Globus pallidus (tissue), 1 donor: ENCODE data around the gene TP53.

ENCODE experiments used
- DNase-seq: peaks from one replicate; pipeline ENCODE4 v3.0.0-alpha.2; 2015; ENCODE audit warnings: low spot score

TP53 gene

DNA sequence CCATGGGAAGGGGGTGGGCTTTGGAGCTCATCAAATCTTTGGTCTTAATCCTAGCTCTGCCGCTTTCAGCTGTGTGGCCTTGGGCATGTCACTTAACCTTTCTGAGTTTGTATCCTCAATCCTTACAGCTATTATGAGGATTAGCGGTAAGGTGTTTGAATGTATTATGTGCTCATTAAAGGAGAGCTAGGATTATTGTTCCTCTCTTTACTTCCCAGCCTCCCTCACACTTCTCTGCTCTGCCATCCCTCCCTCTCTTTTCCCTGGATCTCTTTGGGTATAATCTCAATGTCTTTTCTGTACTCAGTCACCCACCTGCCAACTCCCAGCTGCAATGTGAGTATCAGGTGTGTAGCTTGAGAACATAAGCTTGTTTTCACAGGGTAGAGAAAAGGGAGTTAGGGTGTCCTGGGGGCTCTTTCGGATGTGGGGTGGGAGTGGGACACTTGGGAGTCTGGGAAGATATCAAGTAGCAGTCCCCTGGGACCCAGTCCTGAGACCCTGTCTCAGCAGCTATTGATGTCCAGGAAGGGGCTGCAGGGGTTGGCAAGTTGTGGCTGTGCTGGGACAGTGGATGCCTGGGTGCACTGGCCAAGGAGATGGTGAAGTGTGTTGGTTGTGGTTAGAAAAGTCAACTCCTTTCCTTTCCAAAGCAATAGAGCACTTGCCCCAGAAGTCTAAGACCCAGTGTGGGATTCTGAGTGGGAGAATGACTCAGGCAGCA, 19.5 kb upstream of the TP53 start:
- no peak for DNase-seq

DNA sequence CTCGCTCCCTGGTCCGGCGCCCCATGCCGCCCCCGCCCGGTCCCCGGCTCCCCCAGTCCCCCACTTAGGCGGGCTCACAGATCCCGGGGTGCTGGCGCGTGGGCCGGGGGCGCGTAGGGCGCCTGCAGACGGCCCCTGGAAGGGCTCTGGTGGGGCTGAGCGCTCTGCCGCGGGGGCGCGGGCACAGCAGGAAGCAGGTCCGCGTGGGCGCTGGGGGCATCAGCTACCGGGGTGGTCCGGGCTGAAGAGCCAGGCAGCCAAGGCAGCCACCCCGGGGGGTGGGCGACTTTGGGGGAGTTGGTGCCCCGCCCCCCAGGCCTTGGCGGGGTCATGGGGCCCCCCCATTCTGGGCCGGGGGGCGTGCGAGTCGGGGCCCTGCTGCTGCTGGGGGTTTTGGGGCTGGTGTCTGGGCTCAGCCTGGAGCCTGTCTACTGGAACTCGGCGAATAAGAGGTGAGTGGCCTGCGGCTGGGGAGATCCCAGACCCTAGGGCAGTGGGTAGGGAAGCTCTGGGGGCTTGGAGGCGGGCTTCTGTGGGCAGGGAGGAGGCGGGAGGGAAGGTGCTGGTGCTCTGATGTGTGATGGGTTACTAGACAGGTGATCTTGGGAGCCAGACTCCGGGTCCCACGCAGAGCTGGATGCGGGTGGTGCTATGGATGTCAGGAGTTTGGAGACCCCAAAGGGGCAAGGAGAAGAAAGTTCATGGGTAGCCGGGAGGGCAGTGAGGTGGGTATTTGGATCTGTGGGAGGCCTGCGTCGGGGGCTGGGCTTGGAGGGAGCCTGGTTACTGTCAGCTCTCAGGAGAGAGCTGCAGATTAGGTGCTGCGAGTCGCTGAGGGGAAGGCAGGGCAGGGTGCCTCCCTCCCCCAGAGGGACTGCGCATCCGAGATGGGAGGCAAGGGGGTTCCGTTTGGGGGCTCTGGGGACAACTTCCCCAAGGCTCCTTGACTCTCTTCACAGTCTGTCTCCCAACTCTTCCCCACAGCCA, 18.3 kb upstream of the TP53 start:
- no peak for DNase-seq

DNA sequence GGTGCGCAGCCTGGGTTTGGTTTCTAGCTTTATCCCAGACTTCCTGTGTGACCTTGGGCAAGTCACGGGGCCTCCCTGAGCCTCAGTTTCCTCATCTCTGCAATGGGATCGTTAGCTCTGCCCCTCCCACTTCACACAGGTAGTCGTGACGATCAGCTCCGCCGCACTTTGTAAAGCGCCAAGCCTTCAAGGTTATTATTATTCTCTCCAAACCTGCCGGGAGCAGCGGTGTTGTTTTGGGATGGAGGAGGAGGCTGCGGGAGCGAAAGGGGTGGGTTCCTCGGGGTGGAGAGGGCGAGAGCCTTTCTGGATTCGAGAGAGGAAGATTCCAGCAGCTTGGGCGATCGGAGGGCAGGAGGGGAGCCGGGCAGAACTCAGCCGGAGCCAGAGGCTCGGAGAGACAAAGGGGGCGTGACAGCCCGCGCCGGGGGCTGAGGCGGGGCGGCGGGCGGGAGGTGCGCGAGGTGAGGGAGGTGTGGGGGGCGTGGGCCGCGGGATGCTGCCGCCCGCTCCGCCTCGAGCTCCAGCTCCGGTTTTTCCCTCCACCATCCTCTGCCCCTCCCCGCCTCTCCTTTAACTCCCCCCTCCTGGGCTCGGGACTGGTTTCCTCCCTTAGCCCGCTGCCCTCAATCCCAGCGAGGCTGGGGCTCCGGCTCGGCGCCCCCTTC, 17.4 kb upstream of the TP53 start, which contains the start of gene EFNB3:
EFNB3 (plus strand) TSS at position 602 of the 668 bp plus-strand sequence. CDS start 397 bp downstream, outside the sequence.
- no peak for DNase-seq

GRCh38 chr17:7703584-7704479, 16.5 kb upstream of the TP53 start:
- DNase-seq = no peak

GRCh38 chr17:7702776-7703175, 15.5 kb upstream of the TP53 start:
- no peak for DNase-seq

DNA sequence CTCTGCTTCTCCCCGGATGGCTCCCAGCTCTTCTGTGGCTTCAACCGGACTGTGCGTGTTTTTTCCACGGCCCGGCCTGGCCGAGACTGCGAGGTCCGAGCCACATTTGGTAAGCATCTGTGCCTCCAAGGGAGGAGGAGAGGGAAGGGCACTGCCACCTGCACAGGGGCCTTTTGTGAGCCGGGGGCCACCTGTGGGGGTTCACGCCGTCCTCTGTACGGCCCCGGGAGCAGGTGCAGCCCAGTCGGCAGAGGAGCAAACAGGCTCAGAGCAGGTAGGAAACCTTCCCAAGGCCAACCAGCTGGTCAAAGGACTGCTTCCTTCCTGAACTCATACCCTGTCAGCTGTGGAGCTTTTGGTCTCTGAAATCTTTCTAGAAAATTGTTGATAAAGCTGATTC, 14.4 kb upstream of the TP53 start:
- no peak for DNase-seq

DNA sequence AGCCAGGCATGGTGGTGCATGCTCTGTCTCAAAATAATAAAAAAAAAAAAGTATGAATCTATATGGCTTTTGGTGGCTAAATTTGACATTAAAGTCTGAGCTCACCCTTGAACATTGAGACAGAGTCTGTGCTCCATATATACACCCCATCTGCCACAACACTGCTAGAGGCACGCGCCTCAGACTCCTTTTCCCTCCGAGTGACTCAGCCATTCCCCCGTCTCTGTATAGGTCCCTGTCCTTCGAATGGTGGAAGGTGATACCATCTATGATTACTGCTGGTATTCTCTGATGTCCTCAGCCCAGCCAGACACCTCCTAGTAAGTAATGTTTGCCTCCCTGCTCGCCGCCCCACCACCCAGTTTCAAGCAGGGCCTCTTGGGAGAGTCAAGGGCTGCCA, 13.2 kb upstream of the TP53 start:
- DNase-seq = no peak

- DNase-seq = no peak
Observed at GRCh38 chr17:7697828-7698588, 10.7 kb upstream of the TP53 start.

DNA sequence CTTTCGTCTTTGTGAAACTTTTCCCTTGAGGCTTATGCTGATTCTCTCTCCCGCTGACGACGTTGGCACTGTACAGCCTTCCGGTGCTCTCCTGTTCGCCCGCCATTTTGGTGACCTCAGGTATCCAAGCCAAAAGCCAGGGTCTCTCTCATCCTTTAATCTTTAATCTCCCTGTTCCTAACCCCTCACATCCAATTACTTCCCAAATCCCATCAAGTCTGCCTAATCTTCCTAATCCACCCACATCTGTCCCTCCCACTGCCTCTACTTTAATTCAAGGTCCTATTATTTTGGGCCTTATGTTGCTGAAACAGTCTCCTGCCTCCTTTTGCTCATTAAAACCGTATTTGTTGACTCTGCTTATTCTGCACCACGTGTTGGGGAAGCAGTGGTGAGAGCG, 8.3 kb upstream of the TP53 start:
- DNase-seq = no peak

- DNase-seq = no peak
Observed at GRCh38 chr17:7688808-7689316, 1.6 kb upstream of the TP53 start.

- peak; percentile 98 for DNase-seq
Observed at GRCh38 chr17:7687908-7688807, 868 bp upstream of the TP53 start, which contains the start of gene WRAP53. WRAP53 (plus strand) TSS chr17:7688477; CDS start chr17:7688649, 172 bp downstream.

DNA sequence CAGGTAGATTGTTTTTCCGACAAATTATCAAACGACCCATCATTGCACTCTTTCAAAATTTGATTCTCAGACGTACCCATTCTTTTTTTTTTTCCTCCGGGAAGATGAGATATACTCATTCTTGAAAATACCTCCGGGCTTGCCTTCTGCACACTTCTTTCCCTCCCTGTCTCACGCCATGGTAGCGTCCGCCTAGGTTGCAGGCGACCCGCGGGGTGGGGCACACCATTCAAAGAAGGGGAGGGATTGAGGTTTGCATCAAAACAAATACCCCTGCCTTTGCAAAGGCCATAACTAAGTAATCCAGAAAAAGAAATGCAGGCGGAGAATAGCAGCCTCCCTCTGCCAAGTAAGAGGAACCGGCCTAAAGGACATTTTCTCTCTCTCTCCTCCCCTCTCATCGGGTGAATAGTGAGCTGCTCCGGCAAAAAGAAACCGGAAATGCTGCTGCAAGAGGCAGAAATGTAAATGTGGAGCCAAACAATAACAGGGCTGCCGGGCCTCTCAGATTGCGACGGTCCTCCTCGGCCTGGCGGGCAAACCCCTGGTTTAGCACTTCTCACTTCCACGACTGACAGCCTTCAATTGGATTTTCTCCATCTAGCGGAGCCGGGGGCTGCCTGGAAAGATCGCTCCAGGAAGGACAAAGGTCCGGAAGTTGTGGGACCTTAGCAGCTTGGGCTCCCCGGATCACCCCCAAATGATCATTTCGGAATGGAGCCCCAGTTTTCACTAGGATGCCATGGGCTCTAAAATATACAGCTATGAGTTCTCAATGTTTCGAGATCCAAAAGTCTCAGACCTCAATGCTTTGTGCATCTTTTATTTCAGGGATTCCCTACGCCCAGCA, 843 bp downstream of the TP53 start:
- DNase-seq = peak; percentile 90

GRCh38 chr17:7685533-7686221, 1.6 kb downstream of the TP53 start:
- DNase-seq = peak; percentile 97

DNA sequence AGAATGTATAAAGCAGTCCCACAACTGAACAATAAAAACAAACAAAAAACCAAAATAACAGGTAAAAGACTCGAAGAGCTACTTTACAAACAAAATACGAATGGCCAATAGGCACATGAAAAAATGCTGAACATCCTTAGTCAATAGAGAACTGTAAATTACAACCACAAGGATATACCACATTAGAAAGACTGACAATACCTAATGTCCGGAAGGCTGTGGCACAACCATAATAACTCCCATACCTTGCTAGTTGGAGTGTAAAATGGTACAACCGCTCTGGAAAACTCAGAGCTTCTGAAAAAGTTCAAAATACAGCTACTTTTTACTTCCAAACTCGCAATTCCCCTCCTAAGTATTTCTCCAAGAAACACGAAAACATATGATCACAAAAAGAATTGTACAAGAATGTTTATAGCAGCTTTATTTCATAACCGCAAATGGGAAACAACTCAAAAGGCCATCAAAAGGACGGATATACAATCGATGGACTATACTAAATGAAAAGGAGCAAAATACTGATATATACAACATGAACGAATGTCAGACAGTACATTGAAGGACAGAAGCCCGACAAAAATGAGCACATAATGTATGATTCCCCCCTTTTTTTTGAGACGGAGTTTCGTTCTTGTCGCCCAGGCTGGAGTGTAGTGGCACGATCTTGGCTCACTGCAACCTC, 2.3 kb downstream of the TP53 start:
- no peak for DNase-seq

GRCh38 chr17:7677388-7678067, 9.8 kb downstream of the TP53 start:
- DNase-seq = no peak

GRCh38 chr17:7676533-7676932, 10.8 kb downstream of the TP53 start:
- DNase-seq = no peak
